Measurements from ENCODE around the gene GPAT3. TPM values are rescaled to one million over a fixed set of nuclear protein-coding genes. Genes with fewer than 3 reads are reported as not detected.
"Not testable (repeated sequence)": the region's sequence is repeated elsewhere in the genome, so short reads cannot be mapped to it uniquely, and the experiment has no call there.

GPAT3 gene
- total and polyA plus RNA-seq, 4 donors: 2.5 to 11.6 (median 7.6) TPM

- TF ChIP-seq CTCF (IDR thresholded peaks at IDR 0.05; ENCODE audit: control extremely low read depth, extremely low read depth): no peak
Measured at GRCh38 chr4:83503974-83504373, 31.9 kb upstream of the GPAT3 start.

GRCh38 chr4:83504503-83504902, 31.4 kb upstream of the GPAT3 start:
- no peaks in the 10 kb centered on the region for H3K4me1 ChIP-seq (ENCODE audit: control insufficient read depth in 5 of 5, insufficient read depth in 5 of 5, low read length in 5 of 5)
- TF ChIP-seq CTCF (IDR thresholded peaks at IDR 0.05; ENCODE audit: control extremely low read depth, extremely low read depth): no peak
- H3K27me3 ChIP-seq (ENCODE audit: control insufficient read depth in 3 of 3, insufficient read depth in 3 of 3, low read length in 2 of 3): no peaks in the 10 kb centered on the region
- no peak overlapping the region for H3K9ac ChIP-seq (ENCODE audit: insufficient read depth in 1 of 2, low read length in 2 of 2)
- H3K9me3 ChIP-seq (ENCODE audit: control insufficient read depth in 4 of 4, insufficient read depth in 3 of 4, low read length in 3 of 4): no peaks in the 10 kb centered on the region
- peak in 1 of 3 donors; percentile 25 for DNase-seq
- H3K27ac ChIP-seq (ENCODE audit: low read depth in 1 of 2, low read length in 1 of 2): no peak overlapping the region
- H3K4me3 ChIP-seq: no peak overlapping the region
- 39 to 77% methylated on average over 4 of the region's 4 CpGs for WGBS, 2 donors
- ATAC-seq (ENCODE audit: insufficient read depth, low FRiP score): no peak
- H3K36me3 ChIP-seq (ENCODE audit: control insufficient read depth in 4 of 4, insufficient read depth in 4 of 4, low read length in 4 of 4): no peaks in the 10 kb centered on the region

More at GRCh38 chr4:83503974-83504373, 31.9 kb upstream of the GPAT3 start:
- Histone ChIP-seq H3K9ac (ENCODE audit: insufficient read depth in 1 of 2, low read length in 2 of 2) (no peak overlapping the region), H3K4me3 (no peak overlapping the region), H3K4me1 (ENCODE audit: control insufficient read depth in 5 of 5, insufficient read depth in 5 of 5, low read length in 5 of 5) (no peaks in the 10 kb centered on the region), H3K36me3 (ENCODE audit: control insufficient read depth in 4 of 4, insufficient read depth in 4 of 4, low read length in 4 of 4) (no peaks in the 10 kb centered on the region), H3K27ac (ENCODE audit: low read depth in 1 of 2, low read length in 1 of 2) (no peak overlapping the region), H3K9me3 (ENCODE audit: control insufficient read depth in 4 of 4, insufficient read depth in 3 of 4, low read length in 3 of 4) (no peaks in the 10 kb centered on the region), H3K27me3 (ENCODE audit: control insufficient read depth in 3 of 3, insufficient read depth in 3 of 3, low read length in 2 of 3) (no peaks in the 10 kb centered on the region)
- DNase-seq: no peak
- ATAC-seq (ENCODE audit: insufficient read depth, low FRiP score): no peak

- Histone ChIP-seq H3K4me1 (ENCODE audit: control insufficient read depth in 5 of 5, insufficient read depth in 5 of 5, low read length in 5 of 5) (no peaks in the 10 kb centered on the region), H3K36me3 (ENCODE audit: control insufficient read depth in 4 of 4, insufficient read depth in 4 of 4, low read length in 4 of 4) (no peaks in the 10 kb centered on the region), H3K27ac (ENCODE audit: low read depth in 1 of 2, low read length in 1 of 2) (peak overlapping the region in 1 of 2 donors; percentile 24), H3K9ac (ENCODE audit: insufficient read depth in 1 of 2, low read length in 2 of 2) (no peak overlapping the region), H3K9me3 (ENCODE audit: control insufficient read depth in 4 of 4, insufficient read depth in 3 of 4, low read length in 3 of 4) (no peaks in the 10 kb centered on the region), H3K4me3 (no peak overlapping the region), H3K27me3 (ENCODE audit: control insufficient read depth in 3 of 3, insufficient read depth in 3 of 3, low read length in 2 of 3) (no peaks in the 10 kb centered on the region)
- 59 to 66% methylated on average over 10 of the region's 10 CpGs for WGBS, 2 donors
- DNase-seq (peak in 1 of 3 donors; percentile 15), ATAC-seq (ENCODE audit: insufficient read depth, low FRiP score) (no peak)
- no peak for TF ChIP-seq CTCF (IDR thresholded peaks at IDR 0.05; ENCODE audit: control extremely low read depth, extremely low read depth)
Measured at GRCh38 chr4:83504996-83505395, 30.9 kb upstream of the GPAT3 start.

- WGBS, 2 donors: 66 to 72% methylated on average over 3 of the region's 3 CpGs
- H3K27me3 ChIP-seq (ENCODE audit: control insufficient read depth in 3 of 3, insufficient read depth in 3 of 3, low read length in 2 of 3); H3K4me3 ChIP-seq; H3K36me3 ChIP-seq (ENCODE audit: control insufficient read depth in 4 of 4, insufficient read depth in 4 of 4, low read length in 4 of 4); H3K9me3 ChIP-seq (ENCODE audit: control insufficient read depth in 4 of 4, insufficient read depth in 3 of 4, low read length in 3 of 4); H3K27ac ChIP-seq (ENCODE audit: low read depth in 1 of 2, low read length in 1 of 2); ATAC-seq (ENCODE audit: insufficient read depth, low FRiP score); H3K4me1 ChIP-seq (ENCODE audit: control insufficient read depth in 5 of 5, insufficient read depth in 5 of 5, low read length in 5 of 5); H3K9ac ChIP-seq (ENCODE audit: insufficient read depth in 1 of 2, low read length in 2 of 2): not testable (repeated sequence)
- peak in 1 of 3 donors; percentile 8 for DNase-seq
- peak; percentile 46 for TF ChIP-seq CTCF (IDR thresholded peaks at IDR 0.05; ENCODE audit: control extremely low read depth, extremely low read depth)
Measured at GRCh38 chr4:83509156-83509585, 26.7 kb upstream of the GPAT3 start.

Measured in lung (tissue), 12 donors.